ENCODE data around the gene CSNK1A1. TPM values are rescaled to one million over a fixed set of nuclear protein-coding genes. Genes with fewer than 3 reads are reported as not detected.

Gene CSNK1A1
- polyA plus RNA-seq, 1 of the 3 experiments (the other 2 are of a cell fraction): 70.7 TPM

DNA sequence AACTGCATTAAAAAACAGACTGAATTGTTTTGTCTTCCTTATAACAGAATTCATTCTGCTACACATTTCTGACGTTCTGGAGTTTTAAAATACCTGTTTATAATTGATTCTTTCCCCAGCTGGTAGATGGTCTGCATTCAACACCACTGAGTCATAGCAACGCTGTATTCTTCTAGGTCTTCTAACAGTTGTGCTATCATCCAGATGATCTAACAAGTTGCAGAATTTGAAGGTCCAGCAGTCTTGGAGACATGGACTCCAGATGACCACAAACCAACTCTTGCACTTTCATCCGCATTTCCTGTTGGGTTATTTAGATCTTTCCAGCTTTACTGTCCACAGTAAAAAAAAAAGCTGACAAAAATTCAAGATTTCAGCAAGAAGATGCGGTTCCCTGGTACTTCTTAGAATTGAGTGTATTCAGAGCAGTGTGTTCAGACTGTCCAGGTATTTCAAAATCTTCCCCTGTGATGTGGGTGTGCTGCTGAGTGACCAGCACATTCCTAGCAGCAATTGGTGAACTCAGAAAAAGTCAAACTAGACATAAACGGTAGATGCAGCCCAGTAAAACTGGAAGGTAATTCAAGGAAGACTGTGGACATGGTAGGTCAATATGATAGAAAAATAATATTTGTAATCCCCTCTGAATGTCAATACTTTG lies 50.2 kb downstream of the CSNK1A1 start:
- peaks cover 0 to 32% of the 10 kb centered on the region in 2 experiments; a peak in 2 of 4 replicates for H3K4me1 ChIP-seq (ENCODE audit: control insufficient read depth in 1 of 2, insufficient read depth in 2 of 2, low read depth in 1 of 2, low read length in 1 of 2)
- H3K9ac ChIP-seq: no peak overlapping the region
- peaks cover 53% of the 10 kb centered on the region for H3K79me2 ChIP-seq (ENCODE audit: insufficient read depth)
- peak overlapping the region; percentile 25 to 68 for H3K27ac ChIP-seq (ENCODE audit: low read depth in 2 of 2, low read length in 1 of 2)
- no peak overlapping the region for H2AFZ ChIP-seq (ENCODE audit: low read depth)
- H3K4me3 ChIP-seq (ENCODE audit: low read depth in 2 of 2, low read length in 1 of 2): no peak overlapping the region
- H3K9me2 ChIP-seq: no peaks in the 10 kb centered on the region
- peaks cover 64% of the 10 kb centered on the region for H3F3A ChIP-seq (replicated peaks; ENCODE audit: insufficient read depth)
- peaks cover 6% of the 10 kb centered on the region for H4K20me1 ChIP-seq (ENCODE audit: insufficient read depth)
- H3K27me3 ChIP-seq (ENCODE audit: insufficient read depth): no peaks in the 10 kb centered on the region
- ChIA-PET CTCF (interaction anchor here (2.1 kb wide), 1 partner anchor 50 kb away, joined by 4 read pairs; the partner anchor contains the start of gene CSNK1A1), POLR2A (interaction anchor here (0.6 kb wide), 1 partner anchor 60 kb away, joined by 6 read pairs; no protein-coding TSS in a partner anchor)
- TF ChIP-seq TAF1 (IDR thresholded peaks at IDR 0.05; ENCODE audit: borderline replicate concordance, low read depth, low read length): no peak
- TF ChIP-seq CHD2 (IDR thresholded peaks at IDR 0.05; ENCODE audit: low read length, partially characterized antibody): no peak
- peak; percentile 80 for TF ChIP-seq TEAD4 (IDR thresholded peaks at IDR 0.05; ENCODE audit: borderline replicate concordance, insufficient read depth)
- TF ChIP-seq, protein P1, sequence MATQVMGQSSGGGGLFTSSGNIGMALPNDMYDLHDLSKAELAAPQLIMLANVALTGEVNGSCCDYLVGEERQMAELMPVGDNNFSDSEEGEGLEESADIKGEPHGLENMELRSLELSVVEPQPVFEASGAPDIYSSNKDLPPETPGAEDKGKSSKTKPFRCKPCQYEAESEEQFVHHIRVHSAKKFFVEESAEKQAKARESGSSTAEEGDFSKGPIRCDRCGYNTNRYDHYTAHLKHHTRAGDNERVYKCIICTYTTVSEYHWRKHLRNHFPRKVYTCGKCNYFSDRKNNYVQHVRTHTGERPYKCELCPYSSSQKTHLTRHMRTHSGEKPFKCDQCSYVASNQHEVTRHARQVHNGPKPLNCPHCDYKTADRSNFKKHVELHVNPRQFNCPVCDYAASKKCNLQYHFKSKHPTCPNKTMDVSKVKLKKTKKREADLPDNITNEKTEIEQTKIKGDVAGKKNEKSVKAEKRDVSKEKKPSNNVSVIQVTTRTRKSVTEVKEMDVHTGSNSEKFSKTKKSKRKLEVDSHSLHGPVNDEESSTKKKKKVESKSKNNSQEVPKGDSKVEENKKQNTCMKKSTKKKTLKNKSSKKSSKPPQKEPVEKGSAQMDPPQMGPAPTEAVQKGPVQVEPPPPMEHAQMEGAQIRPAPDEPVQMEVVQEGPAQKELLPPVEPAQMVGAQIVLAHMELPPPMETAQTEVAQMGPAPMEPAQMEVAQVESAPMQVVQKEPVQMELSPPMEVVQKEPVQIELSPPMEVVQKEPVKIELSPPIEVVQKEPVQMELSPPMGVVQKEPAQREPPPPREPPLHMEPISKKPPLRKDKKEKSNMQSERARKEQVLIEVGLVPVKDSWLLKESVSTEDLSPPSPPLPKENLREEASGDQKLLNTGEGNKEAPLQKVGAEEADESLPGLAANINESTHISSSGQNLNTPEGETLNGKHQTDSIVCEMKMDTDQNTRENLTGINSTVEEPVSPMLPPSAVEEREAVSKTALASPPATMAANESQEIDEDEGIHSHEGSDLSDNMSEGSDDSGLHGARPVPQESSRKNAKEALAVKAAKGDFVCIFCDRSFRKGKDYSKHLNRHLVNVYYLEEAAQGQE (IDR thresholded peaks at IDR 0.05; ENCODE audit: low read depth, low read length): peak; percentile 51; the same call in 1 of the 2 replicates
- TF ChIP-seq TCF12 (IDR thresholded peaks at IDR 0.05): peak; percentile 94
- peak; percentile 80; the same call in 1 of the 2 replicates for TF ChIP-seq FOSL2 (IDR thresholded peaks at IDR 0.05; ENCODE audit: borderline replicate concordance, low read depth)
- peak; percentile 9; the same call in 1 of the 2 replicates for TF ChIP-seq SIN3A (IDR thresholded peaks at IDR 0.05; ENCODE audit: borderline replicate concordance, low read depth, low read length)
- TF ChIP-seq, protein P2, sequence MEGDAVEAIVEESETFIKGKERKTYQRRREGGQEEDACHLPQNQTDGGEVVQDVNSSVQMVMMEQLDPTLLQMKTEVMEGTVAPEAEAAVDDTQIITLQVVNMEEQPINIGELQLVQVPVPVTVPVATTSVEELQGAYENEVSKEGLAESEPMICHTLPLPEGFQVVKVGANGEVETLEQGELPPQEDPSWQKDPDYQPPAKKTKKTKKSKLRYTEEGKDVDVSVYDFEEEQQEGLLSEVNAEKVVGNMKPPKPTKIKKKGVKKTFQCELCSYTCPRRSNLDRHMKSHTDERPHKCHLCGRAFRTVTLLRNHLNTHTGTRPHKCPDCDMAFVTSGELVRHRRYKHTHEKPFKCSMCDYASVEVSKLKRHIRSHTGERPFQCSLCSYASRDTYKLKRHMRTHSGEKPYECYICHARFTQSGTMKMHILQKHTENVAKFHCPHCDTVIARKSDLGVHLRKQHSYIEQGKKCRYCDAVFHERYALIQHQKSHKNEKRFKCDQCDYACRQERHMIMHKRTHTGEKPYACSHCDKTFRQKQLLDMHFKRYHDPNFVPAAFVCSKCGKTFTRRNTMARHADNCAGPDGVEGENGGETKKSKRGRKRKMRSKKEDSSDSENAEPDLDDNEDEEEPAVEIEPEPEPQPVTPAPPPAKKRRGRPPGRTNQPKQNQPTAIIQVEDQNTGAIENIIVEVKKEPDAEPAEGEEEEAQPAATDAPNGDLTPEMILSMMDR (IDR thresholded peaks at IDR 0.05): no peak
- TF ChIP-seq JUND (IDR thresholded peaks at IDR 0.05): peak; percentile 84
- peak; percentile 63 for TF ChIP-seq POLR2AphosphoS5 (IDR thresholded peaks at IDR 0.05; ENCODE audit: low read depth, low read length)
- TF ChIP-seq, protein P3, sequence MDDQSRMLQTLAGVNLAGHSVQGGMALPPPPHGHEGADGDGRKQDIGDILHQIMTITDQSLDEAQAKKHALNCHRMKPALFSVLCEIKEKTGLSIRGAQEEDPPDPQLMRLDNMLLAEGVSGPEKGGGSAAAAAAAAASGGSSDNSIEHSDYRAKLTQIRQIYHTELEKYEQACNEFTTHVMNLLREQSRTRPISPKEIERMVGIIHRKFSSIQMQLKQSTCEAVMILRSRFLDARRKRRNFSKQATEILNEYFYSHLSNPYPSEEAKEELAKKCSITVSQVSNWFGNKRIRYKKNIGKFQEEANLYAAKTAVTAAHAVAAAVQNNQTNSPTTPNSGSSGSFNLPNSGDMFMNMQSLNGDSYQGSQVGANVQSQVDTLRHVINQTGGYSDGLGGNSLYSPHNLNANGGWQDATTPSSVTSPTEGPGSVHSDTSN (IDR thresholded peaks at IDR 0.05): peak; percentile 61
- TF ChIP-seq FOXM1 (IDR thresholded peaks at IDR 0.05; ENCODE audit: low read depth): peak; percentile 31; the same call in 1 of the 2 replicates
- peak in 1 of 2 experiments; percentile 57; a peak in 1 of 4 replicates for TF ChIP-seq EP300 (IDR thresholded peaks at IDR 0.05; ENCODE audit: borderline replicate concordance in 1 of 2, low read depth in 1 of 2, low read length in 1 of 2)
- TF ChIP-seq NFIC (IDR thresholded peaks at IDR 0.05; ENCODE audit: borderline replicate concordance): peak; percentile 53; the same call in 1 of the 2 replicates
- TF ChIP-seq RCOR1 (IDR thresholded peaks at IDR 0.05; ENCODE audit: low read length): no peak
- TF ChIP-seq RXRA (IDR thresholded peaks at IDR 0.05; ENCODE audit: borderline replicate concordance, low read depth): 0 out of 2 replicates have a peak, but pooled peaks have one; percentile 36
- DNase-seq: no peak
- peak overlapping the region; percentile 42; the same call in 1 of the 2 replicates for H3K4me2 ChIP-seq
- no peaks in the 10 kb centered on the region for H3K9me3 ChIP-seq
- H3K36me3 ChIP-seq (replicated peaks in 1 of 2; ENCODE audit: control insufficient read depth in 1 of 2, insufficient read depth in 2 of 2, low read length in 1 of 2): peaks cover 78 to 94% of the 10 kb centered on the region in 2 experiments
- 65% methylated on average over 5 of the region's 5 CpGs for WGBS (ENCODE audit: low lambda C conversion rate)

All from SK-N-SH (cell line).